ENCODE results near the gene SYNM. TPM values are rescaled to one million over a fixed set of nuclear protein-coding genes. Genes with fewer than 3 reads are reported as not detected.

Gene SYNM
- total RNA-seq, 1 donor from 2014 or later: 0.55 TPM

- intact Hi-C loops (cut with micrococcal nuclease): no loop called here
- peaks cover 2% of the 10 kb centered on the region for H3K4me1 Mint-ChIP-seq (ENCODE audit: low read depth)
- DNase-seq (ENCODE audit: low spot score): no peak
- no peak overlapping the region for H3K27ac Mint-ChIP-seq
- H3K4me3 Mint-ChIP-seq (ENCODE audit: low read depth): no peak overlapping the region
- H3K9me3 Mint-ChIP-seq: no peaks in the 10 kb centered on the region
- no peaks in the 10 kb centered on the region for H3K27me3 Mint-ChIP-seq (ENCODE audit: low read depth)
- H3K36me3 Mint-ChIP-seq (ENCODE audit: low read depth): no peaks in the 10 kb centered on the region
Measured at GRCh38 chr15:99167201-99167600, 62.3 kb downstream of the SYNM start.

- H3K9me3 Mint-ChIP-seq: no peaks in the 10 kb centered on the region
- no peak overlapping the region for H3K27ac Mint-ChIP-seq
- no peak overlapping the region for H3K4me3 Mint-ChIP-seq (ENCODE audit: low read depth)
- DNase-seq (ENCODE audit: low spot score): no peak
- no peaks in the 10 kb centered on the region for H3K36me3 Mint-ChIP-seq (ENCODE audit: low read depth)
- no peaks in the 10 kb centered on the region for H3K27me3 Mint-ChIP-seq (ENCODE audit: low read depth)
- intact Hi-C loops (cut with micrococcal nuclease): no loop called here
- H3K4me1 Mint-ChIP-seq (ENCODE audit: low read depth): peaks cover 2% of the 10 kb centered on the region
Measured at GRCh38 chr15:99167640-99168039, 62.8 kb downstream of the SYNM start.

GRCh38 chr15:99168601-99169580 lies 64.0 kb downstream of the SYNM start:
- Mint-ChIP-seq H3K9me3 (no peaks in the 10 kb centered on the region), H3K27me3 (ENCODE audit: low read depth) (no peaks in the 10 kb centered on the region), H3K4me3 (ENCODE audit: low read depth) (no peak overlapping the region), H3K36me3 (ENCODE audit: low read depth) (no peaks in the 10 kb centered on the region), H3K27ac (no peak overlapping the region), H3K4me1 (ENCODE audit: low read depth) (no peaks in the 10 kb centered on the region)
- intact Hi-C loops (cut with micrococcal nuclease): no loop called here
- no peak for DNase-seq (ENCODE audit: low spot score)

GRCh38 chr15:99169769-99170311 lies 65.0 kb downstream of the SYNM start:
- Mint-ChIP-seq H3K27me3 (ENCODE audit: low read depth) (no peaks in the 10 kb centered on the region), H3K4me1 (ENCODE audit: low read depth) (no peaks in the 10 kb centered on the region), H3K4me3 (ENCODE audit: low read depth) (no peak overlapping the region), H3K9me3 (no peaks in the 10 kb centered on the region), H3K27ac (no peak overlapping the region), H3K36me3 (ENCODE audit: low read depth) (no peaks in the 10 kb centered on the region)
- intact Hi-C loops (cut with micrococcal nuclease): no loop called here
- DNase-seq (ENCODE audit: low spot score): no peak

GRCh38 chr15:99170476-99171065 lies 65.7 kb downstream of the SYNM start:
- Mint-ChIP-seq H3K27ac (no peak overlapping the region), H3K36me3 (ENCODE audit: low read depth) (no peaks in the 10 kb centered on the region), H3K4me3 (ENCODE audit: low read depth) (no peak overlapping the region), H3K9me3 (no peaks in the 10 kb centered on the region), H3K4me1 (ENCODE audit: low read depth) (no peaks in the 10 kb centered on the region), H3K27me3 (ENCODE audit: low read depth) (no peaks in the 10 kb centered on the region)
- no peak for DNase-seq (ENCODE audit: low spot score)
- intact Hi-C loops (cut with micrococcal nuclease): no loop called here

GRCh38 chr15:99172171-99172570 lies 67.3 kb downstream of the SYNM start:
- Mint-ChIP-seq H3K27me3 (ENCODE audit: low read depth) (no peaks in the 10 kb centered on the region), H3K27ac (no peak overlapping the region), H3K9me3 (no peaks in the 10 kb centered on the region), H3K4me1 (ENCODE audit: low read depth) (no peaks in the 10 kb centered on the region), H3K36me3 (ENCODE audit: low read depth) (no peaks in the 10 kb centered on the region), H3K4me3 (ENCODE audit: low read depth) (no peak overlapping the region)
- intact Hi-C loops (cut with micrococcal nuclease): no loop called here
- DNase-seq (ENCODE audit: low spot score): no peak

- Mint-ChIP-seq H3K9me3 (no peaks in the 10 kb centered on the region), H3K4me1 (ENCODE audit: low read depth) (no peaks in the 10 kb centered on the region), H3K27me3 (ENCODE audit: low read depth) (no peaks in the 10 kb centered on the region), H3K36me3 (ENCODE audit: low read depth) (no peaks in the 10 kb centered on the region), H3K4me3 (ENCODE audit: low read depth) (no peak overlapping the region), H3K27ac (no peak overlapping the region)
- intact Hi-C loops (cut with micrococcal nuclease): no loop called here
- DNase-seq (ENCODE audit: low spot score): no peak
Measured at GRCh38 chr15:99172989-99173388, 68.1 kb downstream of the SYNM start.

GRCh38 chr15:99174567-99175395 lies 69.9 kb downstream of the SYNM start:
- DNase-seq (ENCODE audit: low spot score): no peak
- H3K27me3 Mint-ChIP-seq (ENCODE audit: low read depth): no peaks in the 10 kb centered on the region
- no peaks in the 10 kb centered on the region for H3K9me3 Mint-ChIP-seq
- no peak overlapping the region for H3K27ac Mint-ChIP-seq
- H3K36me3 Mint-ChIP-seq (ENCODE audit: low read depth): no peaks in the 10 kb centered on the region
- no peaks in the 10 kb centered on the region for H3K4me1 Mint-ChIP-seq (ENCODE audit: low read depth)
- H3K4me3 Mint-ChIP-seq (ENCODE audit: low read depth): no peak overlapping the region
- intact Hi-C loops (cut with micrococcal nuclease): no loop called here

- intact Hi-C loops (cut with micrococcal nuclease): no loop called here
- no peaks in the 10 kb centered on the region for H3K36me3 Mint-ChIP-seq (ENCODE audit: low read depth)
- H3K9me3 Mint-ChIP-seq: no peaks in the 10 kb centered on the region
- H3K27ac Mint-ChIP-seq: no peak overlapping the region
- no peak overlapping the region for H3K4me3 Mint-ChIP-seq (ENCODE audit: low read depth)
- H3K27me3 Mint-ChIP-seq (ENCODE audit: low read depth): peaks cover 3% of the 10 kb centered on the region
- DNase-seq (ENCODE audit: low spot score): no peak
- H3K4me1 Mint-ChIP-seq (ENCODE audit: low read depth): no peaks in the 10 kb centered on the region
Measured at GRCh38 chr15:99176757-99177156, 71.9 kb downstream of the SYNM start.

GRCh38 chr15:99177679-99178078 lies 72.8 kb downstream of the SYNM start:
- no peaks in the 10 kb centered on the region for H3K9me3 Mint-ChIP-seq
- H3K36me3 Mint-ChIP-seq (ENCODE audit: low read depth): no peaks in the 10 kb centered on the region
- no peak for DNase-seq (ENCODE audit: low spot score)
- H3K4me1 Mint-ChIP-seq (ENCODE audit: low read depth): no peaks in the 10 kb centered on the region
- H3K27ac Mint-ChIP-seq: no peak overlapping the region
- H3K27me3 Mint-ChIP-seq (ENCODE audit: low read depth): peaks cover 5% of the 10 kb centered on the region
- intact Hi-C loops (cut with micrococcal nuclease): no loop called here
- no peak overlapping the region for H3K4me3 Mint-ChIP-seq (ENCODE audit: low read depth)

GRCh38 chr15:99180086-99180963 lies 75.4 kb downstream of the SYNM start:
- no peaks in the 10 kb centered on the region for H3K36me3 Mint-ChIP-seq (ENCODE audit: low read depth)
- H3K27ac Mint-ChIP-seq: no peak overlapping the region
- H3K9me3 Mint-ChIP-seq: no peaks in the 10 kb centered on the region
- no peak overlapping the region for H3K4me3 Mint-ChIP-seq (ENCODE audit: low read depth)
- intact Hi-C loops (cut with micrococcal nuclease): no loop called here
- H3K4me1 Mint-ChIP-seq (ENCODE audit: low read depth): no peaks in the 10 kb centered on the region
- peaks cover 5% of the 10 kb centered on the region for H3K27me3 Mint-ChIP-seq (ENCODE audit: low read depth)
- DNase-seq (ENCODE audit: low spot score): no peak

- Mint-ChIP-seq H3K27ac (no peak overlapping the region), H3K9me3 (no peaks in the 10 kb centered on the region), H3K36me3 (ENCODE audit: low read depth) (no peaks in the 10 kb centered on the region), H3K27me3 (ENCODE audit: low read depth) (peaks cover 5% of the 10 kb centered on the region), H3K4me3 (ENCODE audit: low read depth) (no peak overlapping the region), H3K4me1 (ENCODE audit: low read depth) (no peaks in the 10 kb centered on the region)
- intact Hi-C loops (cut with micrococcal nuclease): no loop called here
- no peak for DNase-seq (ENCODE audit: low spot score)
Measured at GRCh38 chr15:99180964-99181306, 76.1 kb downstream of the SYNM start.
